ENCODE measurements around the gene CNTNAP2.

CNTNAP2 gene

GRCh38 chr7:148332191-148333186 is 2215.9 kb downstream of the CNTNAP2 start:
- Histone ChIP-seq H3K4me3 (no peak overlapping the region), H3K36me3 (no peaks in the 10 kb centered on the region), H3K4me1 (peaks cover 0 to 23% (median 11%) of the 10 kb centered on the region in 10 experiments; a peak in 13 of 20 replicates), H3K9ac (no peak overlapping the region), H3K27ac (no peak overlapping the region), H3K27me3 (peaks cover 0 to 9% (median 1%) of the 10 kb centered on the region in 11 experiments; a peak in 6 of 22 replicates), H3K9me3 (replicated peaks in 1 of 11) (peaks cover 5 to 18% (median 16%) of the 10 kb centered on the region in 11 experiments; a peak in 20 of 22 replicates), H4K20me1 (no peaks in the 10 kb centered on the region), H3K4me2 (no peak overlapping the region)
- TF ChIP-seq Cebpa-rat (IDR thresholded peaks at IDR 0.05), result no peak

DNA sequence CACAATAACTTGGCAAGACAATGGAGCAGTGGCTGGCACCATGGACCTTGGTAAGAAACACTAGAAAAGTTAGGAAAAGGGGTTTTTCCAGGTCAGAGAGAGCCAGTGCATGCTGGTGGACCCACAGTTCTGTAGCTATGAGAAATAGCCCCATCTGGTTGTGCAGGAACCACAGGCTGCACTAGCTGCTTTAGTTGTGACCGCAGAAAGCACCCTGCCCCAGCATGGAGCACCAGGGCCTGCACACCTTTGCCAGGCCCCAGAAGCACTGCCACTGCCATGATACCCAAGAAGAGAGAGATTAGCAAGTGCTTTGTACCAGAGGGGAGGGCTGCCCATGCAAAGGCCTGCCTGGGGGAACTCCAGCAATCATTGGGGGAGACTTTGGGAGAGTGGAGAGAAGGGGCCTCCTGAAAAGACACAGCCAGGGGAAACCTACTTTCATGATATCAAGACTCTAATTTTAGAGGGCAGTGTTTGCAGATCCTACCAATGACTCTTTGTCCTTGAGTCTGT is 2217.9 kb downstream of the CNTNAP2 start:
- no peak overlapping the region for H3K9ac ChIP-seq

DNA sequence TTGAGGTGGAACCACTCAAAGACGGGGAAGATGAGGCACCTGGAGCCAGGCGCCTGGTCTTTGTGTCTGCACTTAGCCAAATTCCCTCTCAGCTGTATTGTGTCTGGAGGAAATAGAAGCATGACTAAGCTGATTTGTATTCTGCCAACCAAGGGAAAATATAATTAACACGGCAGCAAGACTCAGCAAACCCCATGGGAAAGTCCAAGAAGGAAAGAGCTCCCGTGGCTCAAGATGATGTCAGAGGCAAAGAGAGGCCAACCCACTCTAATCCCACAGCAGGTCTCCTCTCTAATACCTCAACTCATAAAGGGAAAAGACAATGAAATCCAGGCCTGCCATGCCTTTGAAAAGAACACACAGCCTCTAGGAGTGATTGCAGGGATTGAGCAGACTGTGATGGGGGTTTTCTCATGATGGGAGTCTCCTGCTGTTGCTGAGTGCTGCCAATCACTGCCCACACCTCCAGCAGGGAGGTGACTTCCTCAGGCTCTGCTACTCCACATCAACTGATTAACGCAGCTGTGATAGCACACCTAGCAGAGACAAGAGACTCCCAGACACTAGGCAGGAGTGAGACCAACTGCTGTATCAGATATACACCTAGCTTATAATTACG is 2218.5 kb downstream of the CNTNAP2 start:
- H3K4me1 ChIP-seq, result peaks cover 0 to 30% (median 11%) of the 10 kb centered on the region in 10 experiments; a peak in 14 of 20 replicates
- TF ChIP-seq Cebpa-rat (IDR thresholded peaks at IDR 0.05), result no peak
- H3K27ac ChIP-seq, result peak overlapping the region in 2 of 11 experiments; percentile 19 to 35; a peak in 3 of 22 replicates
- 0 out of 22 replicates have a peak overlapping the region, but pooled peaks of 1 of the 11 experiments have one; percentile 16 for H3K9ac ChIP-seq
- H3K36me3 ChIP-seq, result no peaks in the 10 kb centered on the region
- H3K4me3 ChIP-seq, result no peak overlapping the region
- H3K9me3 ChIP-seq (replicated peaks in 1 of 11), result peaks cover 6 to 25% (median 19%) of the 10 kb centered on the region in 11 experiments; a peak in 20 of 22 replicates
- peak overlapping the region in 8 of 11 experiments; percentile 1 to 83 (median 46); a peak in 12 of 22 replicates for H3K4me2 ChIP-seq
- H4K20me1 ChIP-seq, result no peaks in the 10 kb centered on the region
- H3K27me3 ChIP-seq, result peaks cover 19 to 35% (median 26%) of the 10 kb centered on the region in 11 experiments

More for the DNA sequence above, 2217.9 kb downstream of the CNTNAP2 start:
- H3K27me3 ChIP-seq, result peaks cover 13 to 29% (median 21%) of the 10 kb centered on the region in 11 experiments
- no peak overlapping the region for H3K4me3 ChIP-seq
- H3K4me2 ChIP-seq, result peak overlapping the region in 8 of 11 experiments; percentile 1 to 83 (median 46); a peak in 12 of 22 replicates
- peak overlapping the region in 1 of 11 experiments; percentile 35; a peak in 1 of 22 replicates for H3K27ac ChIP-seq
- no peaks in the 10 kb centered on the region for H3K36me3 ChIP-seq
- peaks cover 0 to 29% (median 11%) of the 10 kb centered on the region in 10 experiments; a peak in 14 of 20 replicates for H3K4me1 ChIP-seq
- no peak for TF ChIP-seq Cebpa-rat (IDR thresholded peaks at IDR 0.05)
- peaks cover 6 to 24% (median 19%) of the 10 kb centered on the region in 11 experiments; a peak in 20 of 22 replicates for H3K9me3 ChIP-seq (replicated peaks in 1 of 11)
- no peaks in the 10 kb centered on the region for H4K20me1 ChIP-seq

DNA sequence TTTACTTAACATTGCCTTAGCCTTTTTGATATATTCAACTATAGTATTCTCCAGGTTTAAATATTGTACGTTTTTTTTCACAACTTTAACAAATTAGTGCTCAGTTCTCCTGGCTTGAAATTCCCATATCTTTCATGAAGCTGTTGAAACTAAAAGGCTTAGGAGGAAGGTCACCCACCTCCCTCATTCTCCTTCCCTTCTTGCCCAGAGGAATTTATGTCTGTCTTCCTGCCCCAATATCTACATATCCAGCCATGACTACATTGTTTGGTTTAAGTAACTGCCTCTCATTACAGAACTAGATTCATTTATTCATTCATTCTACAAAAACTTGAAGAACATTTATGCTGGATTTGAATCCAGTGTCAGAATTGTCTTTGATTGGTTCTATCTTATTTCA is 2219.2 kb downstream of the CNTNAP2 start:
- peaks cover 0 to 30% (median 11%) of the 10 kb centered on the region in 10 experiments; a peak in 14 of 20 replicates for H3K4me1 ChIP-seq
- peaks cover 26 to 42% (median 34%) of the 10 kb centered on the region in 11 experiments for H3K27me3 ChIP-seq
- H3K4me2 ChIP-seq, result peak overlapping the region in 3 of 11 experiments; percentile 69 to 83 (median 76); a peak in 4 of 22 replicates
- H3K27ac ChIP-seq, result no peak overlapping the region; a peak in 1 of 22 replicates
- no peaks in the 10 kb centered on the region for H3K36me3 ChIP-seq
- no peak for TF ChIP-seq Cebpa-rat (IDR thresholded peaks at IDR 0.05)
- H3K9me3 ChIP-seq (replicated peaks in 1 of 11), result peaks cover 6 to 18% (median 14%) of the 10 kb centered on the region in 11 experiments; a peak in 20 of 22 replicates
- H4K20me1 ChIP-seq, result no peaks in the 10 kb centered on the region
- H3K4me3 ChIP-seq, result no peak overlapping the region
- H3K9ac ChIP-seq, result no peak overlapping the region

DNA sequence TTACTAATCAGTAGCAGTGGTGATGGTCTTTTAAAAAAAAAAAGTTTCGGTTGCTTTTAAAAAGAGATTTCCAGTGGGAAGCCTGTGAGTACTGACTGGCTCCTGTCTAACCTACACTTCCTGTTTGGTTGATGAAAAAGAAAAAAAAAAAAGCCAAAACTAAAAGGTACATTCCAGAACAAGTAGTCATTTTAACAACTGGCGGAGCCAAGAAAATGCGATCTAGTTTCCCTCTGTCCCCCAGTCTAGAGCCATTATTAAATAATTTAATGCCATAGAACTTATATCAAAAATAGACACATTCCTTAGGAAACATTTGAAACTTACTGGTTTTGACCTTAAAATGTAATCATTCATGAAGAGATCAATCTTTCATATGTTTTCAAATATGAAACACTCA is 2219.8 kb downstream of the CNTNAP2 start:
- Histone ChIP-seq H3K4me1 (peaks cover 0 to 30% (median 11%) of the 10 kb centered on the region in 10 experiments; a peak in 14 of 20 replicates), H3K9me3 (replicated peaks in 1 of 11) (peaks cover 2 to 12% (median 8%) of the 10 kb centered on the region in 11 experiments; a peak in 20 of 22 replicates), H3K27ac (no peak overlapping the region), H4K20me1 (no peaks in the 10 kb centered on the region), H3K9ac (no peak overlapping the region), H3K36me3 (no peaks in the 10 kb centered on the region), H3K4me2 (no peak overlapping the region), H3K27me3 (peaks cover 31 to 45% (median 35%) of the 10 kb centered on the region in 11 experiments), H3K4me3 (no peak overlapping the region)
- TF ChIP-seq Cebpa-rat (IDR thresholded peaks at IDR 0.05), result no peak

- no peaks in the 10 kb centered on the region for H3K36me3 ChIP-seq
- no peak overlapping the region for H3K9ac ChIP-seq
- peaks cover 0 to 9% (median 5%) of the 10 kb centered on the region in 11 experiments; a peak in 10 of 22 replicates for H3K9me3 ChIP-seq (replicated peaks in 1 of 11)
- H4K20me1 ChIP-seq, result no peaks in the 10 kb centered on the region
- TF ChIP-seq Cebpa-rat (IDR thresholded peaks at IDR 0.05), result no peak
- H3K4me1 ChIP-seq, result peaks cover 0 to 30% (median 11%) of the 10 kb centered on the region in 10 experiments; a peak in 14 of 20 replicates
- no peak overlapping the region for H3K27ac ChIP-seq
- H3K4me3 ChIP-seq, result no peak overlapping the region
- peaks cover 31 to 45% (median 35%) of the 10 kb centered on the region in 11 experiments for H3K27me3 ChIP-seq
- no peak overlapping the region for H3K4me2 ChIP-seq
Measured at GRCh38 chr7:148337246-148337965, 2220.8 kb downstream of the CNTNAP2 start.

- Histone ChIP-seq H4K20me1 (no peaks in the 10 kb centered on the region), H3K4me2 (no peak overlapping the region), H3K27ac (no peak overlapping the region), H3K9me3 (replicated peaks in 1 of 11) (peaks cover 0 to 9% (median 5%) of the 10 kb centered on the region in 11 experiments; a peak in 10 of 22 replicates), H3K27me3 (peaks cover 31 to 45% (median 35%) of the 10 kb centered on the region in 11 experiments), H3K36me3 (no peaks in the 10 kb centered on the region), H3K4me3 (no peak overlapping the region), H3K4me1 (peaks cover 0 to 30% (median 11%) of the 10 kb centered on the region in 10 experiments; a peak in 14 of 20 replicates), H3K9ac (no peak overlapping the region)
- no peak for TF ChIP-seq Cebpa-rat (IDR thresholded peaks at IDR 0.05)
Measured at GRCh38 chr7:148337995-148338747, 2221.6 kb downstream of the CNTNAP2 start.

All from BLaER1 treated with 17β-estradiol and CSF1 and Interleukin-3, amounts not matched to agents 10 nM and 100 nM (cell line).